ENCODE data around the gene MYCT1.
"Not testable (repeated sequence)": the region's sequence is repeated elsewhere in the genome, so short reads cannot be mapped to it uniquely, and the experiment has no call there.

The MYCT1 gene, protein sequence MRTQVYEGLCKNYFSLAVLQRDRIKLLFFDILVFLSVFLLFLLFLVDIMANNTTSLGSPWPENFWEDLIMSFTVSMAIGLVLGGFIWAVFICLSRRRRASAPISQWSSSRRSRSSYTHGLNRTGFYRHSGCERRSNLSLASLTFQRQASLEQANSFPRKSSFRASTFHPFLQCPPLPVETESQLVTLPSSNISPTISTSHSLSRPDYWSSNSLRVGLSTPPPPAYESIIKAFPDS

DNA sequence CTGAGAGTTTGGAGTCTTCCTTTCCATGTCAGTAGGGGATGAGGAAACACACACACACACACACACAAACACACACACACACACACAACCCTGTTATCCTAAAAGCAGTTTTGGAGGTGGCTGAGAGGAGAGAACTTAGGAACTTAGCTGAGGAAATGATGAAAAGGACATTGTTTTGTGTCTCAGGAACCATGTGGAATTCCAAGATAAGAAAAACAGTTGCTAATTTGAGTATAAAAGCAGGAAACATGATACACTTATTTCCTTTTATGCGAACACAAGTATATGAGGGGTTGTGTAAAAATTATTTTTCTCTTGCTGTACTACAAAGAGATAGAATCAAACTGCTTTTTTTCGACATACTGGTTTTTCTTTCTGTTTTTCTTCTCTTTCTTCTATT is at the start of gene MYCT1:
Gene MYCT1, plus strand, starts transcription at position 264 of the 400 bp plus-strand sequence. Its CDS starts 6 bp downstream, at position 270.
- no peak for DNase-seq

DNA sequence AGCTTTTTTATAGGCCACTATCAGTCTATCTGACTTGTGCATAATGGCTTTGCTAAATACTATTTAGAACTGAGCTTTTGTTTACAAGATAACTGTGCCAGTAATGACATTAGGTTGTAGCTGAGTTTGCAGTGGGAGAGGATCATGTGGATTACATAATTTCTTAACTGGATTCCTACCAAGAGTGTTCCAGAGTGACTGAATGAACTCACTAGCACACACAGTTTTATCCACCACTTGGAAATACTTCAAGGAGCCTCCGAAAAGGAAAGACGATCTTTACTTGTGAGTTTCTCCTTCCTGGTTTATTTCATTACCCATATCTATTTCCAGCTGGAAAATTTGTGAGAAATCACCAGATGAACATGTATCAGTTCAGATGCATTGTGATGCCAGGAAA is 49.6 kb upstream of the MYCT1 start:
- DNase-seq, result no peak

DNA sequence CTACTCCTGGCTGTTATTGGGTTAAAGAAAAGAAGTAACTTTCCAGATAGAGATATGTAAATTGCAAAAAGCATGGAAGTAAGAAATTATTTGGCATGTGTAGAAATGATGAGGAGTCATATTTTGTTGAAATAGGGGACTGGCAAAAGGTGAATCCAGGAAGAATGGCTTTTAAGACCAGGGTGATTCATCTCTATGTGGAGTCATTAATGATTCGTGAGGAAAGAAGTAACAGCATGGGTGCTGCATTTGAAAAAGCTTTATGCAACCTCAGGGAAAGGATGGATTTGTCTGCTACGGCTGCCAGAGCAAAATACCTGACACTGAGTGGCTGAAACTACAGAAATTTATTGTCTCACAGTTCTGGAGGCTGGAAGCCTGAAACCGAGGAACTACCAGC is 45.7 kb upstream of the MYCT1 start:
- DNase-seq, result no peak

DNA sequence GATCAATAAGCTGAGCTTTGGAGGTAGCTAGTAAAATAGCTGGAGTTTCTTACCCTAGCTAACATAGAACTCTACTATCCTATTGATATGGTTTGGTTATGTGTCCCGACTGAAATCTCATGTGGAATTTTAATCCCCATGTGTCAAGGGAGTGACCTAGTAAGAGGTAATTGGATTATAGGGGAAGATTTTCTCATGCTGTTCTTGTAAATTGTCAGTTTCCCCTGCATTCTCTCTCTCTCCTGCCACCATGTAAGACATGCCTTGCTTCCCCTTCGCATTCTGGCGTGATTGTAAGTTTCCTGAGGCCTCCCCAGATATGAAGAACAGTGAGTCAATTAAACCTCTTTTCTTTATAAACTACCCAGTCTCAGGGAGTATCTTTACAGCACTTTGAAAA is 35.9 kb upstream of the MYCT1 start:
- no peak for DNase-seq

DNA sequence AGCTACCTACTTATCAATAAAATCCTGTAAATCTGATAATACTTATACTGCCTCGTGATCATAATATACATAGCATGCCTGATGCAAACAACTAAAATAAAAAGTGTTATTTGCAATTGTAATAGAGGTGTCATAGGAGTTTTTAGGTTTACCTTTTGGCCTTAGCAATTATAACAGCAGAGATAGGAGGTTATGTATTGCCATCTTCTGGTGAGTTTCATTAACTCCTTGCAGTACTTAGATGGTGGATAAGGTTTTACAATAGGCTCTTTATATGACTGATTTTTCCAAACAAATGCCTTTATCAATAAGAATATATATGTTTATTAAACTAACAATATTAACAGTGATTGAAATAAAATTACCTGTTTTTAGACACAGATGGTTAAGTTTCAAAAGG is 27.8 kb upstream of the MYCT1 start:
- peak; percentile 7 for DNase-seq

DNA sequence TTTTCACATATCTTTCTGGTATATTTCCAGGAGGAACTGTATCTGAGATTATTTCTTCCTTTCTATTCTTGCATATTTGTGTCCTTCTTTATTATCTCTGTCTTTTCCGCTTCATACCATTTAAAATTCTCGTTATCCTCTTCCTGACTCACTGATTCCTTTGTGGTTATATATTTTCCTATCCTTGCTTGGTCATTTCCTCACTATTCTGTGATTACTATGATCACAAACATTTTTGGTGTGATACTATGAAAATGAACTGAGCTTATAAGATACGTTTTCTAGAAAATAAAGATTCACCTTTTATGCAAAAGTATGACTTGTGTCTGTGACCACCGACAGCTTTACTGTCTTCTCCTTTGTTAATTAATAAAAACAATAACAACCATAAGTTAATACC is 26.5 kb upstream of the MYCT1 start:
- no peak for DNase-seq

DNA sequence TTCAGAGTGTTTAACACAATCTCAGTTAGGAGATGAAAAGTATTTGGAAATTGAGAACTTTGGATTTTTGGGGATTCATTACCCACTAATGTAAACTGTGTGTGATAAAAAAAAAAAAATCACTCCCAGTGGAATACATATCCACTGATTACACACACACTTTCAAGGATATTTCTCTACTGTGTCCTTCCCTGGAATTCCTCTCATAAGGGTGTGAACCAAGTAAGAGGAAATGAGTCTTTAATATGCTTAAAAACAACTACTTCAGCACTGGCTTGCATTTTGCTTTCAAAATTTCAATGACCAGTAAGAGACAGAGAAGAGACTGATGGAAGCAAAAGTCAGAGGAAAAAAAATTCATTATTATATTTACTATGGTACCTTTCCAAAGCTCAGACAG is 24.5 kb upstream of the MYCT1 start:
- no peak for DNase-seq

DNA sequence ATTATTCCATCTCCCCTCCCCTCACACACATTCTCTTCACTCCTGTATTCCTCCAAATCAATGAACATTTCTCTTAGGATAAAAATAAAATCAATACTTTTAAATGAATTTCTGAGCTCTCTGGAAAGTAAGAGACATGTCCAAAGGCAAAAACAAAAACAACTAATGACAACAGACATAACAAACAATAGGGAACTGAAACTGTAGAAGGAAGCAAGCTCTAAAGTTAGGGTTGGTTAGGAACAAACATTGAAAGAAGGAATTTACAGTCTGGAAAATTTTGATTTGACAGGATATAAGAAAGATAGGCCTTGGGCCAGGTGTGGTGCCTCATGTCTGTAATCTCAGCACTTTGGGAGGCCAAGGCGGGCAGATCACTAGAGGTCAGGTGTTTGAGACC is 17.5 kb upstream of the MYCT1 start:
- no peak for DNase-seq

DNA sequence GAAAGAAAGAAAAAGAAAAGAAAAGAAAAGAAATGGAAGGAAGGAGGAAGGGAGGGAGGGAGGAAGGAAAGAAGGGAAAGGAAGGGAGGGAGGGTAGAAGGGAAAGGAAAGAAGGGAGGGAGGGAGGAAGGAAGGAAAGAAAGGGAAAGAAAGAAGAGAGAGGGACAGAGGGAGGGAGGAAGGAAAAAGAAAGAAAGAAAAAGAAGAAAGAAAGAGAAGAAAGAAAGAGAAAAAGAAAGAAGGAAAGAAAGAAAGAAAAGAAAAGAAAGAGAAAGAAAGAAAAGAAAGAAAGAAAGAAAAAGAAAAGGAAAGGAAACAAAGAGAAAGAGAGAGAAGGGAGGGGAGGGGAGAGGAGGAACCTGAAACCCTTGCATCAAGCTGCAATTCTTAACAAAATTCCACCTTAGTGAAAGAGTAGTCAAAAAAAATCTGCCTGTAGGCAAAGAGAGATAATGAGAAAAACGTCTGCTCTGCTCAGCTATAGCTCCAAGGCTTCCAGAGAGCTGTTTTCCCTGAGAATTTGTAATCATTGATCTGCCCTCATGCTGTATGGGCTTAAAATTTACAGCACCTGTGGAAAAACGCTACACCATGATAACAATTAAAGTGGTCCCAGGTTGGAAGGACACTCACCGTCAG is 16.7 kb upstream of the MYCT1 start:
- no peak for DNase-seq

DNA sequence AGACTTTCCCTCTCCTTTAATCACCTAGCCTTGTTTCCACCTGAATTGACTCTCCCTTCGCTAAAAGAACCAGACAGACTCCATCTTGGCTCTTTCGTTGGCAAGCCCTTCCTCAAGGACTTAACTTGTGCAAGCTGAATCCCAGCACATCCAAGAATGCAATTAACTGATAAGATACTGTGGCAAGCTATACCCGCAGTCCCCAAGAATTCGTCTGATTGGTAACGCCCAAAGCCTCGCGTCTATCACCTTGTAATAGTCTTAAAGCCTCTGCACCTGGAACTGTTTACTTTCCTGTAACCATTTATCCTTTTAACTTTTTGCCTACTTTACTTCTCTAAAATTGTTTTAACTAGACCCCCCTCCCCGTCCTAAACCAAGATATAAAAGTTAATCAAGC is 15.6 kb upstream of the MYCT1 start:
- no peak for DNase-seq

DNA sequence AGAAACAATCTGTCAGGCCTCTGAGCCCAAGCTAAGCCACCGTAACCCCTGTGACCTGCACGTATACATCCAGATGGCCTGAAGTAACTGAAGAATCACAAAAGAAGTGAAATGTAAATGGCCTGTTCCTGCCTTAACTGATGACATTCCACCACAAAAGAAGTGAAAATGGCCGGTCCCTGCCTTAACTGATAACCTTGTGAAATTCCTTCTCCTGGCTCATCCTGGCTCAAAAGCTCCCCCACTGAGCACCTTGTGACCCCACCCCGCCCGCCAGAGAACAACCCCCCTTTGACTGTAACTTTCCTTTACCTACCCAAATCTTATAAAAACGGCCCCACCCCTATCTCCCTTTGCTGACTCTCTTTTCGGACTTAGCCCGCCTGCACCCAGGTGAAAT is 14.8 kb upstream of the MYCT1 start:
- DNase-seq, result not testable (repeated sequence)

DNA sequence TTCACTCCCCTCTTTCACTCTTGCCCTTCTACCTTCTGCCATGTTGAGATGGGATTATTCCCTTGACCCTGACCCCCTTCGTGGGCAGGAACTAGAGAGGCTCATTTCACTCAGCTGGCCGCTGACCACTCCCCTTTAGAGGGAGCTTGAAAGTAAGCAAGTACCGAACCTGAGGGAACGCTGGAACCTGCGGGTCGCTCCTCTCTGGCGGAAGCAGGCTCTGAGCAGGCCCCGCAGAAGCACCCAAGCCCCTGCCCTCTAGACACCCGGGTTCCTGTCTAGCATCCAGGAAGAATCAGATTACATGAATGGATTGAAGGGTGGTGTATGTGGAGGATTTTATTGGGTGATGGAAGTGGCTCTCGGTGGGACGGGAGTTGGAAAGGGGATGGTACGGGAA is 11.9 kb upstream of the MYCT1 start:
- no peak for DNase-seq

DNA sequence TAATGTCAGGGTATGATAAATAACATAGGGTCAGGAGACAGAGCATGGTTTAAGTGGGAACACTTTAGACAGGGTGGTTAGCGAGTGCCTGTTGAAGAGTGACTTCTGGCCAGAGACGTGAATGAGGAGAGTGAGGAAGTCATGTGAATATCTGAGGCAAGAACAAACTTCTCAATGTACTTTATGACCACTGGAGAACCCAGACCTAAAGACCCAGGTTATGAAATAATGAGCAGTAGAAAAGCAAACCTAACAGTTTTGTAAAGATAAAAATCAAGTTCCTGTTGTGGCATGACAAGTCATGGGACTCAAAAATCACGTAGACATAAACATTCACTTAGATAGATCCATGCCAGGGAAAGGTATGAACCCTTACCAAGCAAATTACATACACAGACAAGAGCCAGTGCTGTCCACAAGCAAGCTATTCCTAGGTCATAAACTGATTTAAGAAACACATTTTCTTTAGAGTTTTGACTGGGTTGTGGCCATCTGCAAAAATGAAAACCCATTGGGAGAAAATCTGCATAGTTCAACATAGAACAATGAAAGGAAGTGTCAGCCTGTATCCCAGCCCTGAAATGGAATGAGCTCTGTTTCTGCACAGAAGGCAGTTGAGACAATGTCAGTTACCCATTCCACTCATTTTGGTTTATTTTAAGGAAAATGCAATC is 2.2 kb upstream of the MYCT1 start:
- DNase-seq, result no peak

DNA sequence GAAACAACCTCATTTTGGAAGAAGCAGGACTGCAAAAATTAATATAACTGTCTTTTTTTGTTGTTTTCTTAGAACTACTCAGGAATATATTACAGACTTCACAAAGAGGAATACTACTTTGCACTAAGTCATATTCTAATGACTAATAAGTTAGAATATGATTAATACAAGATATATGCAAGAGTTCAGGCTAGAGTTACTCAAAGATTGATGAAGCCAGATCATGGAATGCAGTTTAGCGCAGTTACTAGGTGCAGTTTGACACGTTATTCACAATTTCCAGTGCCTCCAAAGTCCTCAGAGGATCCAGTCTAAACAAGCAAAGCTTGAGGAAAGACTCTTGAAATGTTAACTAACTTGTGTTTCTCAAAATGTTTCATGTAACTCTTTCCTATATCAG is 1.2 kb upstream of the MYCT1 start:
- no peak for DNase-seq

DNA sequence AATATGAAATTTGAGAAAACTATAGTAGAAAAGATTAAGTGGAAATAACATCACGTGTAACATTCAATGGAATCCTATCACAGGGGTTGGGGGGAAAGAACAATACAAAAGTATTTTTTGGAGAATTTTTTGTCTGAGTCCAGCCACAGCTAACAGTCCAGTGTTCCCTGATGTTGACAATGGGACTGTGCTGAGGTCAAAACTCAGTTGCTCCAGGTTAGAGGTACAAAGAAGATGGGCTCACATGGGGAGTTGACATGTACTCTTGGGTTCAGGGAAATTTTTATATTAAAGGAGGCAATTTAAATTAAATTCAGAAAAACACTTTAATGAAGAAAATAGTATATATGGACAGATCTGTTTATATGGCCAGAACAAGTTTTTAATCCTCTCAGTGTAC is 995 bp downstream of the MYCT1 start:
- DNase-seq, result no peak

DNA sequence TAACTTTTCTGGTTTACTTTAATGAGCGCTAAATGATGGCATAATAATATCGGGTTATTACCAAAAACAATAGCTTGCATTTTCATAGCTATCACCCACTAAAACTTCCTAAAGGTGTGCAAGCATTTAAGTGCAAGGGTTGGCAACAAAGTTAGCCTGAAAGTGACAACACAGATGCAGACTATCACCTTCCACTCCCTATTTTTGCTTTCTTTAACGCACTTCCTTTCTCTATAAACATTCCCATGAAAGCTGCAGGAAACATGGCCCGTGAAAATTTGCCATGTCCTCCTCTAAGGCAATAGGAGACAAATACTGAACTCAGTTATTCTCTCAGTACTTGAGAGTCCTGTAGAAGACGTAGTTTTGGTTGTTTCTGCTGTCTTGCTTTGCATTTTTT is 2.7 kb downstream of the MYCT1 start:
- no peak for DNase-seq

DNA sequence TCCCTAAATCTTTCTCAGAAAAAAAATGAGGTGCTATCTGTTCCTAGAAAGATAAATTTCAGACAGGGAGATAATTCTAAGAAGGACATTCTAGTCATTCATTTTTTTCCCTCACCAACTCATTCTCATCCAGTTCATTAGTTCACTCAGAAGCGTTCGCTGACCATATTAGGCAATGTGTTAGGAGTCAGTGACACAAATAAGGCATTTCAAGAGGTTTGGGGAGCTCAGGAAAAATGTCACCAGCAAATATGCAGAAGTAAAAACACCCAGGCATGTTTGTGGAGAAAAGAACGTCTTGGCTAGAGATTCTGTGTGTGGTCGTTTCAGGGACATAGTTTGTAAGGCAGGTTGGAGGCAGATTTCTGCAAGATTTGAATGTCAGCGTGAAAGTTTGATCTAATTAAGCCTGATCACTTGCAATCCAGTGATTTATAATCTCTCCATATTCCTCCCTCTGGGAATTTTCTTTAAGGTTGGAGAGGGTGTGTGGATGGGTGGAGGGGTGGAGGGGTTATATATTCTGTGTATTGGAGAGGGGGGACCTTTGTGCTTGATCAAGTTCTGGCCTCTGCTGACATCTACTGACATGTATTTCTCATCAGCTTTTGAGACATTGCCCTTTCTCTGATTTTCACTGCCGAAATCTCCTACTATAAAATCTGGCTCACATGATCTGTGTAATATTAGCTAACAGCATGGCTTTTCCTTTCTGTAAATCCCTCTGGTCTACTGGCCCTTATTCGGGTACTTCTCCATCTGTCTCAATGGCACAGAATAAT is 3.6 kb downstream of the MYCT1 start:
- no peak for DNase-seq

DNA sequence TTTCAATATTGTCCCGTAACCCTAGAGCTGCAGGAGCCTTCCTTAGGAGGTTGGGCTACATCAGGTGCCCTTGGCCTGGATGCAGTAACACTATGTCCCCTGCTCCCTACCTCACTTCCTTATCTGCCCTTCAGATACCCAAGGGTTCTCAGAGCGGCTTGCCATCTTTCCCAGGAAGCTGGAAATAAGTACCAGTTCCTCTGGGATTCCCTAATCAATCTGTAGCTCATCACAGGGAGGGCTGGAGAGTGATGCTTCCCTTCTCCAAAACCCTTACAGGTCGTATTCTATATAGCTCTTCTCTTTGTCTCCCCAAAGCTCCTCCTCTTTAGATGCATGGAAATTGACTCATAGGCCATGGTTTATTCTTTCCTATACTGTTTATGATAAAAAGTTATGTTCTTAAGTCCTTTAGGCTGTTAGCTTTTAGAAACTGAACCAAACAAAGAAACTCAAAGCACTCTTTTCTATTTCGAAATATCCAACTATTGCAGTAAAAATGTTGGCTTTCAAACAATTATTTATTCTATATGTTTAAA is 4.2 kb downstream of the MYCT1 start:
- no peak for DNase-seq

DNA sequence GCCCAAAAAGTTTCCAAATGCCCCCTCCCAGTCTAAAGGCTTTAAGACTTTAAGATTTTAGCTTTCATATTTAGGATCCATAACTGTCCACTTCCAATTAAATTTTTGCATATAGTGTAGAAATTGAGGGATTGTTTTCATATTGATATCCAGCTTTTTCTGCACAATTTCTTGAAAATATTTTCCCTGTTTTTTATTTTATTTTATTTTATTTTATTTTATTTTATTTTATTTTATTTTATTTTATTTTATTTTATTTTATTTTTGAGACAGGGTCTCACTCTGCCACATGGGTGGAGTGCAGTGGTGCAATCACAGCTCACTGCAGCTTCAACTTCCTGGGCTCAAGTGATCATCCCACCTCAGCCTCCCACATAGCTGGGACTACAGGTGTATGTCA is 6.1 kb downstream of the MYCT1 start:
- DNase-seq, result not testable (repeated sequence)

DNA sequence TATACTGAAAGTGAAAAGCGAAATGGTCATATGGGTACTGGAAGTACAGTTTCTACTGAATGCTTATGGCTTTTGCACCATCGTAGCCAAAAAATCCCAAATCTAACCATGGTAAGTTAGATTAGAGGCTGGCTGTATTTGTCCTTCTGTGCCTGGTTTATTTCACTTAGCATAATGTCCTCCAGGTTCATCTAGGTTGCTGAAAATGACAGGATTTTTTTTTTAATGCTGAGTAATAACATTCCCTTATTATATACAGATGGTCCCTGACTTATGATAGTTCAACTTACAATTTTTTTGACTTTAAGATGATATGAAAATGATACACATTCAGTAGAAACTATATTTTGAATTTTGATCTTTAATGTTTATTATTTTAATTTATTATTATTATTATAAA is 7.6 kb downstream of the MYCT1 start:
- no peak for DNase-seq

DNA sequence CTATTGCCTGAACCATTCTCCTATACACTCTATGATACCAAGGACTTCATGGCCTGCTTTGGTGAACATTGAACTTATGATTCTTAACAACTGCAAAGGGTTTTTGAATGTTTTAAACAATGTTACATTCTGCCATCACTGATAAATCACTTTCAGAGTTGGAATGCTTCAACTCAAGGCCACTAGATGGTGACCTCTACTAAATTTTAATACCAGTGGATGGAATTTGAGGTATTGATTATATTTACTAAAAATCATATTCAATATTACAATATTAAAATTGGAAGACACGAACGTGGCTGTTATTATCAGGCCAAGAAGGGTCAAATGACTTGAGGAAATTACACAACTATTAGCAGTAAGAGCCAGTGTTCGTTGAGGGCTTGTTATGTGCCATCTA is 18.6 kb downstream of the MYCT1 start:
- DNase-seq, result no peak

DNA sequence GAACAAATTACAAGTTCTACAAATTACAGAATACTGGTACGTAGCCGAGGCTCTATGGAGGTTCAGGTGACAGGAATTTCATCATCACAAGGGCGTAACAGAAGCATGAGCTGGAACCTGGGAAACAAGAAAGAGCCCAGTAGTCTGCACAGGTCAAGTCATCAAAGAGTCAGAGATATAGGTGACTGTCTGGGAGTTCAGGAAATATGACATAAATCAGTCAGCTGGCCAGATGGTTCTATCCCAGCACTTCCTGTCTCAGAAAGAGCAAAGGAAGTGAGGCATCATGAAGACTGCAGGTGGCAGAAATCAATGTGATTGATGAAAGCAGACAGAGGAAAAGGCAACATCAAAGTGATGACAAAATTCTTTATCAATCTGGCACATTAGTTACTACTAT is 23.3 kb downstream of the MYCT1 start:
- no peak for DNase-seq

DNA sequence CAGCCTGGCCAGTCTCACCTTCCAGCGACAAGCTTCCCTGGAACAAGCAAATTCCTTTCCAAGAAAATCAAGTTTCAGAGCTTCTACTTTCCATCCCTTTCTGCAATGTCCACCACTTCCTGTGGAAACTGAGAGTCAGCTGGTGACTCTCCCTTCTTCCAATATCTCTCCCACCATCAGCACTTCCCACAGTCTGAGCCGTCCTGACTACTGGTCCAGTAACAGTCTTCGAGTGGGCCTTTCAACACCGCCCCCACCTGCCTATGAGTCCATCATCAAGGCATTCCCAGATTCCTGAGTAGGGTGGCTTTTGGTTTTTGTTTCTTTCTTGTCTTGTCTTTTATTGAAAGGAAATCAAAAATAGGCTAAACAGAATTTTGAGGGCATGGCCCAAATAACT is 24.3 kb downstream of the MYCT1 start:
- no peak for DNase-seq

DNA sequence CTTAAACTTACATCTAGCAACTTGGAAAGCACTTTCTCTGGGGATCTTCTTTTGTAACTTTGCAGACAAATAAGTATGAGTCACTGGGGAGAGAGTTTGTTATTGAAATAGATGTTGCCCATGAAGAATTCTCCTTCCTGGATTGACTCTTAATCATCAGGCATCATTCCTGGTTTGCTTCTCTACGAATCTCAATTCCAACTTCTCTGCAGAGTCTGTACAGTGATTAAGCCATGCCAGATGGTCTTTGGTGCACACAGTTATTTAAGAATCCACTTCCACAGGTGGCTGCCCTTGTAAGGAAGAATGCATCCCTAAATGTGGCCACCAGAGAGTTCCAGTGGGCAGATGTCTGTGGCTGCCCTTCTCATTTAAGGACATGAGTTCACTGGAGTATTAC is 25.7 kb downstream of the MYCT1 start:
- DNase-seq, result no peak
